NCI-H1436 (cell line): Measurements from ENCODE around the gene TPM2.

Experiments used
- DNase-seq: peaks from one replicate; lab custom pipeline; 2025; lab: John Stamatoyannopoulos, UW

TPM2 gene

GRCh38 chr9:35696520-35697215, 6.9 kb upstream of the TPM2 start:
- DNase-seq = peak; percentile 29

GRCh38 chr9:35695943-35696401, 6.2 kb upstream of the TPM2 start:
- DNase-seq = no peak

GRCh38 chr9:35691757-35692301, 2.1 kb upstream of the TPM2 start:
- DNase-seq = no peak

- DNase-seq = no peak
These were observed 1.6 kb upstream of the TPM2 start for GRCh38 chr9:35691334-35691650.

GRCh38 chr9:35690614-35691333, 1.0 kb upstream of the TPM2 start:
- no peak for DNase-seq

GRCh38 chr9:35690294-35690613, 529 bp upstream of the TPM2 start:
- no peak for DNase-seq

GRCh38 chr9:35688558-35689541, 875 bp downstream of the TPM2 start:
- no peak for DNase-seq

- no peak for DNase-seq
These were observed 1.7 kb downstream of the TPM2 start for GRCh38 chr9:35687972-35688557.

GRCh38 chr9:35687306-35687705, 2.4 kb downstream of the TPM2 start:
- DNase-seq = no peak

- DNase-seq = no peak
These were observed 3.2 kb downstream of the TPM2 start for GRCh38 chr9:35686222-35687203.

- DNase-seq = no peak
These were observed 4.2 kb downstream of the TPM2 start for GRCh38 chr9:35685506-35685905.

GRCh38 chr9:35684921-35685320, 4.8 kb downstream of the TPM2 start:
- DNase-seq = no peak

- DNase-seq = no peak
These were observed 6.4 kb downstream of the TPM2 start for GRCh38 chr9:35683323-35683722.

- DNase-seq = no peak
These were observed 7.0 kb downstream of the TPM2 start for GRCh38 chr9:35682520-35683315.

- no peak for DNase-seq
These were observed 7.7 kb downstream of the TPM2 start for GRCh38 chr9:35682051-35682450.

GRCh38 chr9:35681341-35682002, 8.3 kb downstream of the TPM2 start:
- DNase-seq = no peak

GRCh38 chr9:35680331-35681105, 9.2 kb downstream of the TPM2 start:
- no peak for DNase-seq

- DNase-seq = no peak
These were observed 9.9 kb downstream of the TPM2 start for GRCh38 chr9:35679766-35680330.
